HG02943 (cell line): ENCODE data around the gene FSTL4.

Experiments used
- ATAC-seq: cut with Tn5 transposase; IDR thresholded peaks from one replicate; pipeline ENCODE4 v1.9.1; 2021; ENCODE audit warnings: mild to moderate bottlenecking, low read depth, moderate library complexity; ENCODE audit not compliant: unreplicated experiment

Gene FSTL4

DNA sequence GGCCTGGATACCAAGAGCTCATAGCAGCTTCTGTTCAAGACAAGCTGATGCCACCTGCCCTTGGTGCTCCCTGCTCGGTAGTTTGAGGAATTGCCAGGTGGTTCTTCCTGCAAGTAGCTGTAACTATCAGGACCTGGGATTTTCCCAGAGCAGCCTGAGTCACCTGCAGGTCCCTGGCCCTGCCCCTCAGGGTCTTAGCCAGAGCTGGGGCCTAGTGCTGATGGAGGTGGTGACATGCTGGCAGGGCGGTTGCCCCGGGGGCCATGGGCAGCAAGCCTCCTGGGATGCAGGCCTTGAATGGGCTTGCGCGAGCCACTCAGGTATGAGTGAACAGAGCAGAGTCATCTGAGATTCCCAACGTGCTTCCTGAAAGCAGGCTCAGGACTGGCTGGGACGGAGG lies 298.3 kb downstream of the FSTL4 start:
- no peak for ATAC-seq

DNA sequence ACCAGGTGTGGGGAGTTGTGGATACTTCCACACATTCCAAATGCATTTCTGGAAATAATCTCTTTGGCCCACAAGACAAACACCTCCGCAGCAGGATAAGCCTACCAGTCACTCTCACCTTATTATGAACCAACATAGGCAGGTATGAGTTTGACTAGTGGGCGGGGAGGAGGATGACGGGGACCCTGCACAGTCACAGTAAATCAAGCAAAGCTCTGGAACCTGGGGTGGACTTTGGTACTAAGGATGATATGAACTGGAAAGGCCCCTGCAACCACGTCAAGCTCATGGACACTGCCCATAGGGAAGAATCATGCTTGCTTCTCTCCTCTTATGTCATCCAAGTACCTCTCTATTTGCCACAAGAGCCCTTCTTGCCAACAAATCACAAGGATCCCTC lies 301.2 kb downstream of the FSTL4 start:
- no peak for ATAC-seq

DNA sequence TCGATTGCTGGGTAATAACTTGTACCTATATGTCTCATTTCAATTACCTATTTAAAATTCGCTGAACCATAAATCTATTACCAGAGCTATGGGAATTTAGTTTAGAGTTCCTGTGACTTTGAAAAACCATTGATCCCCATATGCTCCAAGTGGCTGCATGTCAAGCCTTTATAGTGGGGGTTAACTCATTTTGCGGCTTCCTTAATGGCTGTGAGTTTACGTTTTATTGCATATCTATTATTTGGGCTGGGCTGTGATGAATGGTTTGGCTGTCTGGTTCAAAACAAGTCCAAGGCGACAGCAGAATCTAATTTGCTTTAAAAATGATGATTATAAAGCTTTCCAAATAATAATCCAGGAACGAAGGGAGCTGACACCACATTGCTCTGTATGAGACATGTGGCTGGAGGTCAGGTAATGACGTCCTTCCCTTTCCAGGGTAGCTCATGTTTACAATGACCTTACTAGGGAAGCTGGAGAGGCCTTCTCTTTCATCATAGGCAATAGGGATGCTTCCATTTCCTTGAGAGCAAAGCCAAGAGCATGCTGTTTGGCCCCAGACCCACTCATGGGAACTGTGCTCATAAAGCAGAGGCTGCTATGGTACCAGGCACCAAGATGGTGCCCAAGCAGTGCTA lies 302.2 kb downstream of the FSTL4 start:
- ATAC-seq = no peak

- no peak for ATAC-seq
Measured at GRCh38 chr5:133309166-133309795, 303.1 kb downstream of the FSTL4 start.

- ATAC-seq = no peak
Measured at GRCh38 chr5:133307275-133307674, 305.1 kb downstream of the FSTL4 start.

DNA sequence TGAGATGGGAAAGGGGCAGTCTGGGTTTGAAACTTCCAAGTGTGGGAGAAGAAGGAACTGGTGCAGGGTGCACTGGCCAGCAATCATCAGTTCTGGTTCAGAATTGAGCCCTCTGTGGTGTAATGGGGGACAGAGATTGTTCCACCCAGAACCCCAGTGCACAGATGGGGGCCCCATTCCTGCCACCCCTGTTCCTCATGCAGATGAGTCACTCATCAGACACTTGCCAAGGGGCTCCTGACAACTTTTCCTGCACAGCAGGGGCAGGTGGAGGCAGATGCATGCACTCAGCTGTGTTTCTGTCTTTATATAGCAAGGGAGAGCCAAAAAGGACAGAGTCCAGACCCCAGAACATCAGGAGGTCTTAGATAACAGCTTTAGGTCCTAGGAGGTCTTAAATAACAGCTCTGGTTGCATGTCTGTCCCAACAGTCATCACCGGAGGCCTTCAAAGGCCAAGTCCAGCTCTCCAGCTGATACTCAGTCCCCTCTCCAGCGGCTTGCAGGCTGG lies 307.6 kb downstream of the FSTL4 start:
- ATAC-seq = no peak

GRCh38 chr5:133304178-133304577 lies 308.2 kb downstream of the FSTL4 start:
- no peak for ATAC-seq

- no peak for ATAC-seq
Measured at GRCh38 chr5:133303298-133303697, 309.0 kb downstream of the FSTL4 start.

GRCh38 chr5:133299728-133300127 lies 312.6 kb downstream of the FSTL4 start:
- no peak for ATAC-seq

DNA sequence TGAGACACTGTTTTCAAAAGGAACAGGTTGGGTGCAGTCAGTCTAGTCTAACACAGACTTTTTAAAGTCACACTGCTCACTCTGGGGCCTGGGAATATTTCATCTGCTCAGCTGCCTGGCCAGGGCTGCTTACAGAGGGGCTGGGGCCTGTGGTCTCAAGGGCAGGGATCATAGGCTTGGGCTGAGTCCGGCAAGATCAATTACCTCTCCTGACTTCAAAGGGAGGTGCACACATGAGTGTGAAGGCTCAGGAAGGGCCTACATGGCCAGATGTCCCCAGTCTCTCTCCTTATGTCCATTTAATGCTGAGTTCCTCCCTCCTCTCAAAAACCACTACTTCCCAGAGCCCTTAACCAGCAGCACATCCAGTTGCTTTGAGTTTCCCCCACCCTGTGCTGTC lies 313.3 kb downstream of the FSTL4 start:
- no peak for ATAC-seq

DNA sequence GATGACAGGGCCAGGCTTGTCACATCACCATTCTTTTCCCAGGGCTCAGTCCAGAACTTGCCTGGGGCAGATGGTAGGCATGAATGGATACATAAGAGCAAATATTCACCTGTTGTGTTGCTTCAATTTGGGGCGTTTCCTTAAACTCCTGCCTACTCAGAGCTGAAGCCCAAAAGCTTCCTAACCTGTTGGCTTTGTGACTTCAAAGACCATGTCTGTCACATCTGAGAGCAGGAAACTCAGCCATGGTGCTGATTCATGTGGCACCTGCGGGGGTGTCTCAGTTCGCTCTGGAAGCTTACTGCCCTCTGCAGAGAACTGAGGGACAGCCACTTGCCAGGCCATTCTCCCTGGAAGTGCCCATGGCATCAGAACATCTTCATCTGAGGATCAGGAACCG lies 313.9 kb downstream of the FSTL4 start:
- ATAC-seq = no peak

DNA sequence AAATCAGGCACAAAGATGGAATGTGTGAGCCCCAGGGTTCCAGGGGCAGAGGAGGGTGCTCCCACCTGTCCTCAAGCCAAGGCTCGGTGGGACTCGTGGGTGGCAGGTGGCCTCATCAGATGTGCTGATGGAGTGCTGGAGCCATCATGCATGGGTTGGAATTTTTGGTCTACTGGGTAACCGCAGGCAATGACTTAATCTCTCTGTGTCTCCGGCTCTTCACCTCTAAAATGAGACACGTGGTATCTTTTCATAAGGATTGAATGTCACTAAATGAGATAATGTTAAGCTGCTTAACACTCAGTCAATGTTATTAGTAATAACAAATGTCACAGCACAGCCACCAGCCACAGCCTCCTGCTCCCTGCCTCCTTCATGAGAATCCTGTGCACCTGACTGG lies 315.0 kb downstream of the FSTL4 start:
- ATAC-seq = no peak

- ATAC-seq = no peak
Measured at GRCh38 chr5:133296624-133297023, 315.7 kb downstream of the FSTL4 start.

DNA sequence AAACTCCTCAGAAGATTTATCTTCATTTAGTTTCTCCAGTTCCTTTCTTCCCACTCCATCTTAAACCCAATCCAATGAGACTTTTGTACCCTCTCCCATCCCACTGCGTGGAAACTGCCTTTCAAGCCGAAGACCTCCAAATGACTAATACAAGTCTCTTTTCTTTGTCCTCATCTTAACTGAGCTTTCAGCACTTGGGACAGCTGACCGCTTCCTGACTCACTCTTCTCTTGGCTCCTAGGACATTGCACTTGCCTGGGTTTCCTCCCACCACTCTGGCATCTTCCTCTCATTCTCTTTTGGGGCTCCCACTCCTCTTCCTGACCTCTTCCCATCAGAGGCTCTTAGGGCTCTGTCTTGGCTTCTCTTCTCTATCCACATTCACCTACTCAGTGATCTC lies 316.8 kb downstream of the FSTL4 start:
- ATAC-seq = no peak

DNA sequence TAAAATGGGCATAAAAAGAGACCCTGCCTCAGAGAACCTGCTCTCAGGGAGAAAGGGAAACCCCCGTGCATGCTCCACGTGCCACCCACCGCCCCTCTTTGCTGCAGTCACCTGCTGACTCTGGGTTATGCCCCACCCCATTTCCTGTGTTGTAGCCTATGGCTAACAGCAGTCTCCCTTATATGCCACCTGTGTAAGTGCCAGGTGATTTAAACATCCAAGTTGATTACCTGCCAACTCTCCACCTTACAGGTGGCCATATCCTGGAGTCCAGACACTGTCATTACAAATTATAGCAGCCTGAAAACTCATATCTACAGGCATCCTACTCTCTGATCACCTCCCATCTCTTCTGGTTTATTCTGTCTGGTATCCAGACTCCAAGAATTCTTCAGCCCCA lies 318.0 kb downstream of the FSTL4 start:
- ATAC-seq = no peak

GRCh38 chr5:133293960-133294359 lies 318.4 kb downstream of the FSTL4 start:
- no peak for ATAC-seq

- no peak for ATAC-seq
Measured at GRCh38 chr5:133292300-133292699, 320.0 kb downstream of the FSTL4 start.

GRCh38 chr5:133291524-133291923 lies 320.8 kb downstream of the FSTL4 start:
- ATAC-seq = no peak

GRCh38 chr5:133290669-133291240 lies 321.6 kb downstream of the FSTL4 start:
- ATAC-seq = no peak

DNA sequence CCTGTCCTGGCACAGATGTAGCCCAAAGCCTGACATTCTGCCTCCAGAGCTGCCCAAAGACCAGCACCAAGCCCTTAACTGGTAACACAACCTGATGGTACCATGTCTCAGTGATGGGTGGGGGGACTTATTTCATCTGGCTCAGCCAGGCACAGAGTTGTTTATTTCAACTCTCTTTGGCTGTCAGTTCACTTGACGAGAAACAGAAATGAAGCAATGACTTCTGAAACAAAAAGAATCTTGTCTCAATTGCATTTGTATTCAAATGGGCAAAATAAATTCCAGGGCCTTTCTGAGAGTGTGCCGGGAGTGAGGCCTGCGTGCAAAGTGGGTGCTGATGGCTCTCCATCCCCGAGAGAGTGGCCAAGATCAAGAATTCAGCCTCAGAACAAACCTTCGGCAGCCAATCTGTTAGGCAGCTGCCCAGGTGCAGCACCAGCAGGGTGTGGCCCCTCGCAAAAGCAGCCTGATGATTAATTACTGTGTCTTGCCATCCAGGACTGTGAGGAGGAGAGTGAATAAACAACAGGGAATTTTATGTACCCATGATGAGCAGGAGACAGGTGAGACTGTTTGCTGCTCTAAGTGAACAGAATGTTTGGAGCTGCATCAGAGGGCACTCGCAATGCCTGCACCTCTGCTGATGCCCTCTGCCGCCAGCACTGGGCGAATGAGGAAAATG lies 322.5 kb downstream of the FSTL4 start:
- no peak for ATAC-seq

DNA sequence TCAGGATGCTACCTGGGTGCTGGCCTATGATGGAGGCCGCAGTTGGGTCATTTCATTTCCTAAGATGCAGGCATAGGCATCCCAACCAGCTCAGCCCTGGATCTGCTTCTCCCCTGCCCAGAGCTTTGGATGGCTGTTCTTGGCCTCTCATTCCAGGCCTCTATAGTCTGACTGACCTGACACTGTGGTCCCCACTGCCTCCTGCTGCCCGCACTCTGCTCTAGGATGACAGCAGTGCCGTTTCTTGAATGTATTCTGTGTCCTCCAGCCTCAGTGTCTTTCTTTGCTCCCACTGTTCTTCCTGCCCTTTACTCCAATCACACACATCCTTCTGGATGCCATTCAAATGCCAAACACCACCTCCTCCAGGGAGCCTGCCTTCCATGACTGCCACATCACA lies 324.8 kb downstream of the FSTL4 start:
- no peak for ATAC-seq
